Brain microvascular endothelial cell (primary cell): Measurements from ENCODE around the gene RTBDN.
A peak's percentile ranks its signal among the peaks of the same experiment; 100 is the strongest.

Experiments
- DNase-seq: peaks from one replicate; pipeline ENCODE4 v3.0.0-alpha.2; 2020
- H3K27ac ChIP-seq: fragments of 250-450 bp; sonication (Bioruptor Pico); 2 replicates; pipeline ENCODE4 v1.5.1; 2020; ENCODE audit warnings: mild to moderate bottlenecking, moderate library complexity
- H3K27me3 ChIP-seq: fragments of 250-450 bp; sonication (Bioruptor Pico); replicated peaks from 2 replicates; pipeline ENCODE4 v1.5.1; 2020; ENCODE audit warnings: mild to moderate bottlenecking
- H3K36me3 ChIP-seq: fragments of 250-450 bp; sonication (Bioruptor Pico); replicated peaks from 2 replicates; pipeline ENCODE4 v1.5.1; 2020; ENCODE audit warnings: mild to moderate bottlenecking
- H3K4me3 ChIP-seq: 2 replicates; pipeline ENCODE4 v1.5.1; 2011; ENCODE audit warnings: low read depth, mild to moderate bottlenecking, control low read depth, low read length, moderate library complexity
- CTCF ChIP-seq: IDR thresholded peaks from 2 replicates; pipeline ENCODE4 v1.5.1; 2011; ENCODE audit warnings: low read depth, mild to moderate bottlenecking, moderate library complexity, low read length, control low read depth, inconsistent platforms; ENCODE audit errors: missing control alignments
- in situ Hi-C: cut with HindIII; loops from 2 replicates; pipeline ENCODE4 v1.10.0; 2017; ENCODE audit warnings: low sequenced_read_pairs, low pct_ligation_motif_present

Gene RTBDN

GRCh38 chr19:12794196-12794941 is 40.0 kb downstream of the RTBDN start:
- H3K27me3 ChIP-seq: no peaks in the 10 kb centered on the region
- no peak for TF ChIP-seq CTCF
- H3K36me3 ChIP-seq: peaks cover 8% of the 10 kb centered on the region
- no peak for DNase-seq
- peak overlapping the region; percentile 89 for H3K27ac ChIP-seq
- in situ Hi-C loops: no loop called here
- peak overlapping the region; percentile 98 for H3K4me3 ChIP-seq

GRCh38 chr19:12793290-12794195 is 40.8 kb downstream of the RTBDN start:
- Histone ChIP-seq H3K27me3 (no peaks in the 10 kb centered on the region), H3K27ac (peak overlapping the region; percentile 89), H3K36me3 (peaks cover 2% of the 10 kb centered on the region), H3K4me3 (peak overlapping the region; percentile 98)
- peak; percentile 79 for DNase-seq
- in situ Hi-C loops: no loop called here
- TF ChIP-seq CTCF: no peak

- H3K4me3 ChIP-seq: peak overlapping the region; percentile 98
- no peak for DNase-seq
- in situ Hi-C loops: no loop called here
- peaks cover 2% of the 10 kb centered on the region for H3K36me3 ChIP-seq
- H3K27ac ChIP-seq: peak overlapping the region; percentile 89
- no peak for TF ChIP-seq CTCF
- H3K27me3 ChIP-seq: no peaks in the 10 kb centered on the region
These were observed 41.5 kb downstream of the RTBDN start for GRCh38 chr19:12792853-12793289.

GRCh38 chr19:12792051-12792852 is 42.1 kb downstream of the RTBDN start:
- H3K4me3 ChIP-seq: peak overlapping the region; percentile 98
- TF ChIP-seq CTCF: no peak
- H3K27ac ChIP-seq: peak overlapping the region; percentile 89
- in situ Hi-C loops: no loop called here
- H3K36me3 ChIP-seq: peaks cover 2% of the 10 kb centered on the region
- DNase-seq: no peak
- H3K27me3 ChIP-seq: no peaks in the 10 kb centered on the region

GRCh38 chr19:12791345-12792050 is 42.9 kb downstream of the RTBDN start, which contains the start of gene JUNB:
Gene JUNB, plus strand, starts transcription at chr19:12791486. Its CDS starts 286 bp downstream, at chr19:12791772.
- no peaks in the 10 kb centered on the region for H3K27me3 ChIP-seq
- peak within 1 kb of the TSS; percentile 89 for H3K27ac ChIP-seq
- H3K36me3 ChIP-seq: peaks cover 2% of the 10 kb centered on the region
- TF ChIP-seq CTCF: peak; percentile 16
- peak; percentile 94 for DNase-seq
- H3K4me3 ChIP-seq: peak within 1 kb of the TSS; percentile 98
- in situ Hi-C loops: no loop called here
